Mononuclear cell (primary cell): ENCODE measurements around the gene CPHXL. TPM values are rescaled to one million over a fixed set of nuclear protein-coding genes. Genes with fewer than 3 reads are reported as not detected.

Experiments used
- H3K27me3 ChIP-seq: 2 replicates; pipeline ENCODE4 v1.6.0; 2011; ENCODE audit warnings: low read length, control low read depth; ENCODE audit not compliant: insufficient read depth
- H3K4me1 ChIP-seq: 2 replicates; pipeline ENCODE4 v1.5.1; 2011; ENCODE audit warnings: mild to moderate bottlenecking, low read length, control low read depth; ENCODE audit not compliant: insufficient read depth
- H3K4me3 ChIP-seq: 2 replicates; pipeline ENCODE4 v1.5.1; 2011; ENCODE audit warnings: mild to moderate bottlenecking, low read length, moderate library complexity
- H3K9me3 ChIP-seq: 2 replicates; pipeline ENCODE4 v1.5.1; 2011; ENCODE audit warnings: low read depth, mild to moderate bottlenecking, control low read depth, low read length
- total RNA-seq: library from RNA; depleted of rRNA; stranded (reverse); fragments of >200 nt; gene quantifications from one replicate; pipeline ENCODE4 v1.2.3, GENCODE V29; 2012

The CPHXL gene
- not detected for total RNA-seq

- no peaks in the 10 kb centered on the region for H3K9me3 ChIP-seq
- H3K4me3 ChIP-seq: no peak within 1 kb of the TSS
- no peaks in the 10 kb centered on the region for H3K4me1 ChIP-seq
- no peaks in the 10 kb centered on the region for H3K27me3 ChIP-seq
Observed at GRCh38 chr16:75726390-75726789, at the start of gene CPHXL. Gene CPHXL, minus strand, starts transcription at chr16:75726490. Its CDS starts 48 bp downstream, at chr16:75726442.

DNA sequence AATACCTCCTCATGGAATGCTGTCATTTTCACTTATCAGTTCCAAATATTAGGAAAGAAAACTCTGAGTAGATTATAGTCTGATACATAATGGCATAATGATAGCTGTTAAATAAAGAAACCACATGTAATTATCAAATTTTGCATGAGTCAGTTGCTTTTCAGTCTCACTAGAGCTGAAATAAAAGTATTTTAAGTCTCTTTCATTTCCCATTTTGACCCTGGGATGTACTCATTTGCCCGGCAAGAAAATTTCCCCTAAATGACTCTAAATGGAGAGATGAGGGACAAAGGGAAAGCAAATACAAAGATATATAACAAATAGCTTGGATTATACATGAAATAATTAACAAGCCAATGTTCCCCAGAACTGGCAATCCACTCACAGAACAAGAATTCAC is 47.9 kb upstream of the CPHXL start:
- H3K9me3 ChIP-seq: no peaks in the 10 kb centered on the region
- H3K27me3 ChIP-seq: peaks cover 24% of the 10 kb centered on the region
- no peaks in the 10 kb centered on the region for H3K4me1 ChIP-seq
- no peak overlapping the region for H3K4me3 ChIP-seq

DNA sequence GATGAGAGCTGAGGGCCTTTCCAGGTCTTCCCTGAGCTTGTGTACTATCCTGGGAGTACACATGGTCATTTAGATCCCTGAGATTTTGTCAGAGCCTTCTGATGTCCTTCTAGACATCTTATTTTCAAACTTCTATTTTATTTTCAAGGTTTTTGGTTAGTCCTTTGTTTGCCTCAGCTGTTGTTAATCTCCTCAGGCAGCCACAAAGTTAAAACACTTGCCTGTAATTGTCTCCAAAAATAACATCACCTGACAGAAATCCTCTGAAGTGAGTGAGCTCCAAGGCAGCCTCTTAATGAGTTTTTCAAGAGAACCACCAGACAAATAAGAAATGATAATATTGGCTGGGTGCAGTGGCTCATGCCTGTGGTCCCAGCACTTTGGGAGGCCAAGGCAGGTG is 43.8 kb upstream of the CPHXL start:
- Histone ChIP-seq H3K27me3 (peaks cover 21% of the 10 kb centered on the region), H3K4me1 (no peaks in the 10 kb centered on the region), H3K4me3 (no peak overlapping the region), H3K9me3 (no peaks in the 10 kb centered on the region)

- Histone ChIP-seq H3K4me3 (no peak overlapping the region), H3K9me3 (no peaks in the 10 kb centered on the region), H3K4me1 (peaks cover 3% of the 10 kb centered on the region), H3K27me3 (peaks cover 3% of the 10 kb centered on the region)
Observed at GRCh38 chr16:75764154-75764768, 38.0 kb upstream of the CPHXL start.

GRCh38 chr16:75763204-75763603 is 36.9 kb upstream of the CPHXL start:
- no peak overlapping the region for H3K4me3 ChIP-seq
- no peaks in the 10 kb centered on the region for H3K9me3 ChIP-seq
- peaks cover 3% of the 10 kb centered on the region for H3K27me3 ChIP-seq
- H3K4me1 ChIP-seq: peaks cover 3% of the 10 kb centered on the region

GRCh38 chr16:75762746-75763145 is 36.5 kb upstream of the CPHXL start:
- peaks cover 3% of the 10 kb centered on the region for H3K4me1 ChIP-seq
- H3K9me3 ChIP-seq: no peaks in the 10 kb centered on the region
- H3K27me3 ChIP-seq: peaks cover 3% of the 10 kb centered on the region
- no peak overlapping the region for H3K4me3 ChIP-seq

DNA sequence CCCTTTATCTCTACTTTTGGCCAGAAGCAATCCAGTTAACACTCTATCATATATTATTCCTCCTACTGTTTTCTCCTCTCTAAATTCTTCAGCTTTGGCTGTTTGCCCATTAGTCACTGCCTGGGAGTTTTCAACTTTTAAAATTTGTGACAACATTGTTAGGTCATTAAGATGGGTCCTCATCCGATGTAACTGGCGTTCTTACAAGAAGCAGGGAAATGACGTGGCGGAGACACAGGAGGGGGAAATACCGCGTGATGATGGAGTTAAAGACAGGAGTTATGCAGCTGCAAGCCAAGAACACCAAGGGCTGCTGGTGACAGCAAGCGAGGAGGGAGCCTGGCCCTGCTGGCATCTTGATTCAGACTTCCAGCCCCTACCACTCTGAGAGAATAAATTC is 34.8 kb upstream of the CPHXL start:
- Histone ChIP-seq H3K4me1 (peaks cover 3% of the 10 kb centered on the region), H3K27me3 (no peaks in the 10 kb centered on the region), H3K9me3 (no peaks in the 10 kb centered on the region), H3K4me3 (no peak overlapping the region)

DNA sequence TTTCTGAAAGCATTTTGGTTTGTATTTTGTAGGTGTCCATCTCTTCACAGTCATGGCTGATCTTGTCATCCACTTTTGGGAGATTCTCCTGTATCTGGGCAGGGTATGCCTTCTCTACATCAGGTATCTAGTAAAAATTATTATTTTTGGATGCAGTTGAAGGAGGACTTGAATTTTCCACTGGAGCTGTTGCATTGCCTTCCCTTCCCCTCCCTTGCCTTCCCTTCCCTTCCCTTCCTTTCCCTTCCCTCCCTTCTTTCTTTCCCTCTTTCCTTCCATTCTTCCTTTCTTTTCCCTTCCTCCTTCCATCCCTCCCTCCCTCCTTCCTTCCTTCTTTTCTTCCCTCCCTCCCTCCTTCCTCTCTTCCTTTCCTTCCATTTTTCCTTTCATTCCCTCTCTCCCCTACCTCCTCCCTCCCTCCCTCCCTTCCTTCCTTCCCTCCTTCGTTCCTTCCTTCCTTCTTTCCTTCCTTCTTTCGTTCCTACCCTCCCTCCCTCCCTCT is 33.8 kb upstream of the CPHXL start:
- H3K4me3 ChIP-seq: no peak overlapping the region
- H3K9me3 ChIP-seq: no peaks in the 10 kb centered on the region
- H3K27me3 ChIP-seq: no peaks in the 10 kb centered on the region
- peaks cover 3% of the 10 kb centered on the region for H3K4me1 ChIP-seq

DNA sequence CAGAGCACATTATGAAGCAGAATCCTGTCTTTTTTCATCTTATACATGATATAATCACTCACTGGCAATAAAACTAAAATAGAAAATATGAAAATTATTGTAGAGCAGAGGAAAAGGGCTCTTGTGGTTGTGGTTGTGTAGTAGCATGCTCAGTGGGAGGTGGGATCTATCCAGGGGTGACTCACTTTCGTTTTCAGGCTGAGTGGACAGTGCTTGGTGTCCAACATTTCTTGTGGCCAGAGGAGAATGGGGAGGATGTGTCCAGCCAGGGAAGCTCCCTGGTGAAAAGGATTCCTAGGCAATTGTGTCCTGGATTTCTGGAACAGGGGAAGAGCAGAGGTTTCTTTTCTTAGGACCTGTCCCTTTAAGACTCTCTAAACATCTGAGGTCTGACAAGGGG is 31.9 kb upstream of the CPHXL start:
- H3K4me1 ChIP-seq: peaks cover 3% of the 10 kb centered on the region
- no peaks in the 10 kb centered on the region for H3K9me3 ChIP-seq
- no peak overlapping the region for H3K4me3 ChIP-seq
- H3K27me3 ChIP-seq: no peaks in the 10 kb centered on the region

DNA sequence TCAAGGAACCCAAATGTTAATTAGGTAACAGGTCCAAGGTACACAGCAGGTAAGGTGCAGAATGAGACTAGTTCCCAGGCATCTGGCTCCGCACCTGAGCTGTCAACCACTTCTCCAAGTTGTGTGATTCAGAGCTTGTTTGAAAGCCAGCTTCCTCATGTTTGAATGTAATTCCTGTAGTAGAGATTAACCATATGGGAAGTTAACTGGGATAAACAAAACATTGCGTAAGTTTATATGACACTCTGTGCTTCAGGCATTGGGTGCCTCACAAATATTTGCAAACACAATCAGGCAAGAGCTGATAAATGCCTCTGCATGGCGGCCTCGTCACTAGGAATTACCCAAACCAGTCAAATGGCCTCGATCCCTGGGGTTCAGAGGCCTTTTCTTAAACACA is 27.9 kb upstream of the CPHXL start:
- H3K9me3 ChIP-seq: no peaks in the 10 kb centered on the region
- no peaks in the 10 kb centered on the region for H3K4me1 ChIP-seq
- H3K4me3 ChIP-seq: no peak overlapping the region
- H3K27me3 ChIP-seq: no peaks in the 10 kb centered on the region

GRCh38 chr16:75750528-75750927 is 24.2 kb upstream of the CPHXL start:
- Histone ChIP-seq H3K4me3 (no peak overlapping the region), H3K9me3 (no peaks in the 10 kb centered on the region), H3K4me1 (no peaks in the 10 kb centered on the region), H3K27me3 (no peaks in the 10 kb centered on the region)

GRCh38 chr16:75746359-75746758 is 20.1 kb upstream of the CPHXL start:
- no peaks in the 10 kb centered on the region for H3K27me3 ChIP-seq
- no peaks in the 10 kb centered on the region for H3K4me1 ChIP-seq
- no peak overlapping the region for H3K4me3 ChIP-seq
- H3K9me3 ChIP-seq: peaks cover 9% of the 10 kb centered on the region

DNA sequence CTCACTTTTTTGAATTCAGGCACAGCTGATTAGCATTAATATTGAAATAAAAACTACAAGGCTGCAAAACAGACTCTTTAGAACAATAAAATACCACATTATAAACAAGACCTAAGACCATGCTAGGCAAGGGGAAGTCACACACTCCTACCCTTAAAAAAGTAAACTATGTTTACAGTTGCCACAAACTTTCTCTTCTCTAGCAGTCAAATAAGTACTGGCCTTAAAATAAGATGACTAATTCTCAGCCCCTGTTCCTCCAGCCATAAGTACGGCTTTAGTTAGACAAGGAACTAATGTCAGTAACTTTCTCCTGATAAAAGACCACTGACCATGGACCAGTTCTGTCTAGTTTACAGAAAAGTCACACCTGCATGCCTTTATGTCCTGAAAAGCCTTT is 19.5 kb upstream of the CPHXL start:
- Histone ChIP-seq H3K4me3 (no peak overlapping the region), H3K27me3 (no peaks in the 10 kb centered on the region), H3K4me1 (no peaks in the 10 kb centered on the region), H3K9me3 (peaks cover 11% of the 10 kb centered on the region)

DNA sequence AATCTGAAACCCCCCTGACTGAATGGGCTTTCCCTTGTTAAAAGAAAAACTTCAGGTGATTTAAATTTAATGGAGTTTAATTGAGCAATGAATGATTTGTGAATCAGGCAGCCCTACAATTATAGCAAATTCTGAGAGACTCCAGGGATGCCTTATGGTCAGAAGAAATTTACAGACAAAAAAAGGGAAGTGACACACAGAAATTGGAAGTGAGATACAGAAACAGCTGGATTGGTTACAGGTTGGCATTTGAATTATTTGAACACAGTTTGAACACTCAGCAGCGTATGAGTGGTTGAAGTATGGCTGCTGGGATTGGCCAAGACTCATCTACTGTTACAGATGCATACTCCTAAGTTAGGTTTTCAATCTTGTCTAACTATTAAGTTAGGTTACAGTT is 19.0 kb upstream of the CPHXL start:
- Histone ChIP-seq H3K9me3 (peaks cover 11% of the 10 kb centered on the region), H3K27me3 (no peaks in the 10 kb centered on the region), H3K4me1 (no peaks in the 10 kb centered on the region), H3K4me3 (no peak overlapping the region)

- Histone ChIP-seq H3K4me1 (no peaks in the 10 kb centered on the region), H3K27me3 (no peaks in the 10 kb centered on the region), H3K4me3 (no peak overlapping the region), H3K9me3 (peaks cover 11% of the 10 kb centered on the region)
Observed at GRCh38 chr16:75742424-75743047, 16.2 kb upstream of the CPHXL start.
